Endothelial cell of umbilical vein (primary cell): ENCODE results near the gene RAMACL. TPM values are rescaled to one million over a fixed set of nuclear protein-coding genes. Genes with fewer than 3 reads are reported as not detected.

Experiments
- BruUV-seq: library from RNA; stranded (reverse); fragments of 400-500 nt; replicated peaks from 2 replicates; lab custom pipeline; 2021; lab: Mats Ljungman, UMichigan
- CTCF ChIA-PET: fragments of 300-600, 350-600 bp; sonication (Branson Sonifier 250); formaldehyde crosslinking; loops from one replicate; lab custom pipeline; 2021; ENCODE audit warnings: antibody characterized with exemption, inconsistent platforms; lab: Charles Lee
- POLR2A ChIA-PET: fragments of 300-600, 350-600 bp; sonication (Branson Sonifier 250); formaldehyde crosslinking; loops from one replicate; lab custom pipeline; 2021; ENCODE audit warnings: antibody characterized with exemption, inconsistent platforms; lab: Charles Lee
- DNase-seq: peaks from one replicate; pipeline ENCODE4 v3.0.0-alpha.2; 2011; ENCODE audit warnings: low read depth, low spot score
- FAIRE-seq: peaks from 2 replicates; lab custom pipeline; 2011; peaks lifted over from hg19 to GRCh38; lab: Jason Lieb, UNC
- H2AFZ ChIP-seq: 2 replicates; pipeline ENCODE4 v1.6.0; 2012; ENCODE audit warnings: low read depth, low read length, control low read depth, inconsistent platforms
- H3K27ac ChIP-seq: 2 replicates; pipeline ENCODE4 v1.5.1; 2011; ENCODE audit warnings: low read depth, mild to moderate bottlenecking, control low read depth, low read length, moderate library complexity; ENCODE audit not compliant: insufficient read depth
- H3K27me3 ChIP-seq, 2 experiments: 2 replicates each; pipeline versions ENCODE4 v1.6.0 to v1.6.1; 2011; ENCODE audit warnings: low read length in 2 of 2, mixed read lengths in 1 of 2; ENCODE audit not compliant: control insufficient read depth in 2 of 2, insufficient read depth in 2 of 2
- H3K36me3 ChIP-seq, 2 experiments: 2 replicates in 1 of 2; 3 replicates in 1 of 2; pipeline ENCODE4 v1.5.1; 2011; ENCODE audit warnings: low read length in 2 of 2, mild to moderate bottlenecking in 1 of 2, moderate library complexity in 1 of 2; ENCODE audit not compliant: control insufficient read depth in 2 of 2, insufficient read depth in 2 of 2; ENCODE audit errors: extremely low read depth in 1 of 2
- H3K4me1 ChIP-seq: 3 replicates; pipeline ENCODE4 v1.5.1; 2011; ENCODE audit warnings: mild to moderate bottlenecking, low read length; ENCODE audit not compliant: control insufficient read depth, insufficient read depth; ENCODE audit errors: extremely low read depth
- H3K4me2 ChIP-seq: 2 replicates; pipeline ENCODE4 v1.6.1; 2011; ENCODE audit warnings: low read length, control low read depth, mixed read lengths; ENCODE audit not compliant: insufficient read depth
- H3K4me3 ChIP-seq, 3 experiments: fragments of 200-600 bp in 1 of 3; sonication (generic), shearing (Covaris generic) in 1 of 3; replicated peaks in 1 of 3; 2 replicates each; pipeline ENCODE4 v1.5.1; 2011 to 2016; ENCODE audit warnings: control low read depth in 3 of 3, low read length in 3 of 3, mild to moderate bottlenecking in 2 of 3, inconsistent platforms in 1 of 3, low read depth in 1 of 3, moderate library complexity in 1 of 3; ENCODE audit not compliant: insufficient read depth in 1 of 3
- H3K79me2 ChIP-seq: 2 replicates; pipeline ENCODE4 v1.6.0; 2012; ENCODE audit warnings: low read length, inconsistent platforms; ENCODE audit not compliant: control insufficient read depth, insufficient read depth
- H3K9ac ChIP-seq: replicated peaks from 2 replicates; pipeline ENCODE3; 2011; ENCODE audit warnings: low read length, control low read depth; ENCODE audit not compliant: insufficient read depth; ENCODE audit errors: extremely low read depth
- H3K9me1 ChIP-seq: replicated peaks from 3 replicates; pipeline ENCODE4 v1.6.0; 2011; ENCODE audit warnings: mild to moderate bottlenecking, low read length; ENCODE audit not compliant: control insufficient read depth, insufficient read depth; ENCODE audit errors: extremely low read depth
- H3K9me3 ChIP-seq: replicated peaks from 2 replicates; pipeline ENCODE4 v1.5.1; 2012; ENCODE audit warnings: low read length, inconsistent platforms; ENCODE audit not compliant: control insufficient read depth, insufficient read depth
- H4K20me1 ChIP-seq: replicated peaks from 2 replicates; pipeline ENCODE3; 2011; ENCODE audit warnings: mild to moderate bottlenecking, low read length; ENCODE audit not compliant: control insufficient read depth, insufficient read depth; ENCODE audit errors: extremely low read depth
- EZH2 ChIP-seq: IDR thresholded peaks from 2 replicates; pipeline ENCODE4 v1.6.1; 2012; ENCODE audit warnings: borderline replicate concordance, low read depth, mild to moderate bottlenecking, moderate library complexity, low read length, inconsistent platforms; ENCODE audit not compliant: severe bottlenecking
- FOS ChIP-seq: IDR thresholded peaks from 2 replicates; pipeline ENCODE4 v1.6.1; 2011; ENCODE audit warnings: mild to moderate bottlenecking, low read length, moderate library complexity, borderline replicate concordance; ENCODE audit not compliant: insufficient read depth
- GATA2 ChIP-seq: IDR thresholded peaks from 2 replicates; pipeline ENCODE4 v1.7.0; 2011; ENCODE audit warnings: low read depth, mild to moderate bottlenecking, moderate library complexity, mixed read lengths, low read length; ENCODE audit not compliant: insufficient read length, insufficient read depth
- JUN ChIP-seq: IDR thresholded peaks from 2 replicates; pipeline ENCODE4 v1.6.1; 2011; ENCODE audit warnings: borderline replicate concordance, low read depth; ENCODE audit not compliant: insufficient read length, insufficient read depth
- MYC ChIP-seq: IDR thresholded peaks from one replicate; pipeline ENCODE4 v1.6.1; 2011; ENCODE audit warnings: mild to moderate bottlenecking, low read depth, low read length
- POLR2A ChIP-seq: IDR thresholded peaks from 2 replicates; pipeline ENCODE4 v1.6.1; 2012; ENCODE audit warnings: low read depth, mild to moderate bottlenecking, control low read depth, low read length
- POLR2AphosphoS5 ChIP-seq: IDR thresholded peaks from 2 replicates; pipeline ENCODE4 v1.6.1; 2012; ENCODE audit warnings: low read depth, mild to moderate bottlenecking, control low read depth, low read length, moderate library complexity; ENCODE audit not compliant: insufficient read depth
- dilution Hi-C: fragments of 300-500 bp; cut with MboI; formaldehyde crosslinking; loops from one replicate; pipeline ENCODE4 v1.15.0; 2019; ENCODE audit warnings: low sequenced_read_pairs; ENCODE audit not compliant: extremely low pct_ligation_motif_present
- intact Hi-C: fragments of 100-400 bp; cut with micrococcal nuclease; formaldehyde crosslinking; loops from one replicate; pipeline ENCODE4 v1.10.0; 2022
- polyA plus RNA-seq, 4 experiments: library from polyadenylated mRNA; depleted of rRNA in 3 of 4; stranded (reverse) in 3 of 4; unstranded in 1 of 4; fragments of >200 nt; gene quantifications; 2 replicates each; pipeline versions ENCODE4 v1.2.1 to v1.2.3, GENCODE V29; 2011 to 2012; ENCODE audit warnings: missing spikeins in 1 of 4
- total RNA-seq: library from RNA; stranded (reverse); gene quantifications from 2 replicates; pipeline ENCODE4 v1.2.3, GENCODE V29; 2021
- TF ChIP-seq, protein P1 (sequence below): IDR thresholded peaks from 2 replicates; pipeline ENCODE4 v1.6.1; 2011; ENCODE audit not compliant: insufficient read depth, insufficient read length
- TF ChIP-seq, protein P2 (sequence below), 2 donors: IDR thresholded peaks; 1 replicate in 1 of 2; 2 replicates in 1 of 2; pipeline ENCODE4 v1.5.1; 2011; ENCODE audit warnings: low read length in 2 of 2, mild to moderate bottlenecking in 2 of 2, moderate library complexity in 2 of 2, control low read depth in 1 of 2, inconsistent platforms in 1 of 2, low read depth in 1 of 2; ENCODE audit not compliant: insufficient read depth in 1 of 2; ENCODE audit errors: extremely low read depth in 1 of 2

RAMACL gene
- total and polyA plus RNA-seq, 2 donors (not counting 3 experiments of a cell fraction or from before 2014, with no cell fraction given) = 0.17 to 5.3 TPM

DNA sequence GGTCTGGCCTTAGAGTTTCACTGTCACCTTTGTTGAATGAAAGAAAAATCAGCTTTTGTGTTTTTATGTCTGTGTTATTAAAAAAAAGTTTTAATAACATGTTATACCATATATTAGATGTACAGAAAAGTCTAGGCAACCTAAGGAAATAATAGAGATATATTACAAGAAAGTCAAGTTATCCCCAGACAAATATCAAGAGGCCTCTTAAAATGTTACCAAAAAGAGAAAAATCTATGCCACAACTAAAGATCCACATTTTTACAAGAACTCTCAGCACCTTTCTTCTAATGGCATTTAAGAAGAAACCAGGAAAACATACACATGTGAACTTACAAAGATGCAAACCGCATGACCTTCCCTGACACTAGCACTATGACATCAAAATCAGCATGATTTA lies 26.8 kb downstream of the RAMACL start:
- no peaks in the 10 kb centered on the region for H3K9me3 ChIP-seq
- no peak overlapping the region for H3K9ac ChIP-seq
- FAIRE-seq (no peak), DNase-seq (no peak)
- dilution Hi-C loops = no loop called here
- TF ChIP-seq POLR2A = no peak
- TF ChIP-seq GATA2 = no peak
- no peak for TF ChIP-seq POLR2AphosphoS5
- no peak for TF ChIP-seq JUN
- no peak for TF ChIP-seq FOS
- TF ChIP-seq, protein P1, sequence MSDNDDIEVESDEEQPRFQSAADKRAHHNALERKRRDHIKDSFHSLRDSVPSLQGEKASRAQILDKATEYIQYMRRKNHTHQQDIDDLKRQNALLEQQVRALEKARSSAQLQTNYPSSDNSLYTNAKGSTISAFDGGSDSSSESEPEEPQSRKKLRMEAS = no peak
- no peak for TF ChIP-seq MYC
- TF ChIP-seq, protein P2, sequence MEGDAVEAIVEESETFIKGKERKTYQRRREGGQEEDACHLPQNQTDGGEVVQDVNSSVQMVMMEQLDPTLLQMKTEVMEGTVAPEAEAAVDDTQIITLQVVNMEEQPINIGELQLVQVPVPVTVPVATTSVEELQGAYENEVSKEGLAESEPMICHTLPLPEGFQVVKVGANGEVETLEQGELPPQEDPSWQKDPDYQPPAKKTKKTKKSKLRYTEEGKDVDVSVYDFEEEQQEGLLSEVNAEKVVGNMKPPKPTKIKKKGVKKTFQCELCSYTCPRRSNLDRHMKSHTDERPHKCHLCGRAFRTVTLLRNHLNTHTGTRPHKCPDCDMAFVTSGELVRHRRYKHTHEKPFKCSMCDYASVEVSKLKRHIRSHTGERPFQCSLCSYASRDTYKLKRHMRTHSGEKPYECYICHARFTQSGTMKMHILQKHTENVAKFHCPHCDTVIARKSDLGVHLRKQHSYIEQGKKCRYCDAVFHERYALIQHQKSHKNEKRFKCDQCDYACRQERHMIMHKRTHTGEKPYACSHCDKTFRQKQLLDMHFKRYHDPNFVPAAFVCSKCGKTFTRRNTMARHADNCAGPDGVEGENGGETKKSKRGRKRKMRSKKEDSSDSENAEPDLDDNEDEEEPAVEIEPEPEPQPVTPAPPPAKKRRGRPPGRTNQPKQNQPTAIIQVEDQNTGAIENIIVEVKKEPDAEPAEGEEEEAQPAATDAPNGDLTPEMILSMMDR (IDR thresholded peaks at IDR 0.05; ENCODE audit: extremely low read depth in 1 of 2, insufficient read depth in 1 of 2, low read depth in 1 of 2, low read length in 2 of 2) = no peak
- no peak for TF ChIP-seq EZH2
- POLR2A ChIA-PET = no interaction called here
- H3K4me3 ChIP-seq = no peak overlapping the region
- H3K27me3 ChIP-seq = no peaks in the 10 kb centered on the region
- no peaks in the 10 kb centered on the region for H3K9me1 ChIP-seq
- no peak overlapping the region for H3K4me2 ChIP-seq
- CTCF ChIA-PET = no interaction called here
- H3K79me2 ChIP-seq = peaks cover 10% of the 10 kb centered on the region
- no peak overlapping the region for H3K27ac ChIP-seq
- H3K36me3 ChIP-seq = peaks cover 0 to 1% of the 10 kb centered on the region in 2 experiments
- intact Hi-C loops = no loop called here
- no TSS peak for BruUV-seq
- peaks cover 36% of the 10 kb centered on the region for H3K4me1 ChIP-seq
- no peaks in the 10 kb centered on the region for H4K20me1 ChIP-seq
- no peak overlapping the region for H2AFZ ChIP-seq
